Measurements from ENCODE around the gene LRCOL1.

Gene LRCOL1

GRCh38 chr12:132581348-132582057 lies 28.9 kb downstream of the LRCOL1 start:
- DNase-seq (ENCODE audit: low read depth), result no peak

GRCh38 chr12:132580701-132581292 lies 29.6 kb downstream of the LRCOL1 start:
- DNase-seq (ENCODE audit: low read depth), result no peak

GRCh38 chr12:132579744-132580143 lies 30.6 kb downstream of the LRCOL1 start:
- no peak for DNase-seq (ENCODE audit: low read depth)

GRCh38 chr12:132578826-132579225 lies 31.6 kb downstream of the LRCOL1 start:
- DNase-seq (ENCODE audit: low read depth), result no peak

- DNase-seq (ENCODE audit: low read depth), result no peak
Measured at GRCh38 chr12:132578118-132578517, 32.3 kb downstream of the LRCOL1 start.

GRCh38 chr12:132577191-132577920 lies 33.0 kb downstream of the LRCOL1 start:
- no peak for DNase-seq (ENCODE audit: low read depth)

GRCh38 chr12:132576701-132577100 lies 33.7 kb downstream of the LRCOL1 start:
- DNase-seq (ENCODE audit: low read depth), result no peak

GRCh38 chr12:132575661-132576060 lies 34.7 kb downstream of the LRCOL1 start:
- DNase-seq (ENCODE audit: low read depth), result no peak

- DNase-seq (ENCODE audit: low read depth), result no peak
Measured at GRCh38 chr12:132574271-132574996, 35.9 kb downstream of the LRCOL1 start.

- no peak for DNase-seq (ENCODE audit: low read depth)
Measured at GRCh38 chr12:132572801-132573760, 37.3 kb downstream of the LRCOL1 start.

- no peak for DNase-seq (ENCODE audit: low read depth)
Measured at GRCh38 chr12:132572106-132572505, 38.3 kb downstream of the LRCOL1 start.

- DNase-seq (ENCODE audit: low read depth), result peak; percentile 20
Measured at GRCh38 chr12:132571598-132571997, 38.8 kb downstream of the LRCOL1 start.

GRCh38 chr12:132571051-132571450 lies 39.3 kb downstream of the LRCOL1 start:
- DNase-seq (ENCODE audit: low read depth), result no peak

- DNase-seq (ENCODE audit: low read depth), result no peak
Measured at GRCh38 chr12:132570635-132571034, 39.7 kb downstream of the LRCOL1 start.

- DNase-seq (ENCODE audit: low read depth), result no peak
Measured at GRCh38 chr12:132569856-132570480, 40.4 kb downstream of the LRCOL1 start.

GRCh38 chr12:132568826-132569480 lies 41.4 kb downstream of the LRCOL1 start:
- DNase-seq (ENCODE audit: low read depth), result no peak

GRCh38 chr12:132568301-132568700 lies 42.1 kb downstream of the LRCOL1 start:
- DNase-seq (ENCODE audit: low read depth), result no peak

GRCh38 chr12:132566516-132567131 lies 43.8 kb downstream of the LRCOL1 start:
- no peak for DNase-seq (ENCODE audit: low read depth)

- DNase-seq (ENCODE audit: low read depth), result no peak
Measured at GRCh38 chr12:132565365-132565764, 45.0 kb downstream of the LRCOL1 start.

- no peak for DNase-seq (ENCODE audit: low read depth)
Measured at GRCh38 chr12:132563911-132564310, 46.5 kb downstream of the LRCOL1 start.
